NCI-H82 (cell line): ENCODE data around the gene VRK2.
"Not testable (repeated sequence)": the region's sequence is repeated elsewhere in the genome, so short reads cannot be mapped to it uniquely, and the experiment has no call there.

Experiments used
- DNase-seq: peaks from one replicate; lab custom pipeline; 2025; lab: John Stamatoyannopoulos, UW

Gene VRK2

GRCh38 chr2:58109481-58109880 lies 62.9 kb downstream of the VRK2 start:
- no peak for DNase-seq

- peak; percentile 21 for DNase-seq
Measured at GRCh38 chr2:58110765-58111164, 64.2 kb downstream of the VRK2 start.

- DNase-seq: not testable (repeated sequence)
Measured at GRCh38 chr2:58113563-58113962, 67.0 kb downstream of the VRK2 start.

- DNase-seq: no peak
Measured at GRCh38 chr2:58120626-58121229, 74.1 kb downstream of the VRK2 start.

GRCh38 chr2:58122040-58122439 lies 75.4 kb downstream of the VRK2 start:
- no peak for DNase-seq

- DNase-seq: no peak
Measured at GRCh38 chr2:58122540-58122939, 75.9 kb downstream of the VRK2 start.

- DNase-seq: no peak
Measured at GRCh38 chr2:58127111-58127510, 80.5 kb downstream of the VRK2 start.

GRCh38 chr2:58130238-58130637 lies 83.6 kb downstream of the VRK2 start:
- no peak for DNase-seq

GRCh38 chr2:58131191-58132011 lies 84.8 kb downstream of the VRK2 start:
- DNase-seq: peak; percentile 11

- no peak for DNase-seq
Measured at GRCh38 chr2:58133395-58133794, 86.8 kb downstream of the VRK2 start.

GRCh38 chr2:58135861-58136260 lies 89.3 kb downstream of the VRK2 start:
- no peak for DNase-seq

- no peak for DNase-seq
Measured at GRCh38 chr2:58137221-58137620, 90.6 kb downstream of the VRK2 start.

GRCh38 chr2:58137856-58138255 lies 91.2 kb downstream of the VRK2 start:
- no peak for DNase-seq

GRCh38 chr2:58138396-58139030 lies 91.9 kb downstream of the VRK2 start:
- no peak for DNase-seq

GRCh38 chr2:58140508-58141072 lies 94.0 kb downstream of the VRK2 start:
- DNase-seq: no peak

GRCh38 chr2:58145769-58146168 lies 99.2 kb downstream of the VRK2 start:
- not testable (repeated sequence) for DNase-seq

- DNase-seq: no peak
Measured at GRCh38 chr2:58146707-58147106, 100.1 kb downstream of the VRK2 start.

GRCh38 chr2:58155160-58155778 lies 108.7 kb downstream of the VRK2 start:
- DNase-seq: no peak

- DNase-seq: no peak
Measured at GRCh38 chr2:58156780-58157179, 110.2 kb downstream of the VRK2 start.

- no peak for DNase-seq
Measured at GRCh38 chr2:58157754-58158153, 111.1 kb downstream of the VRK2 start.

- no peak for DNase-seq
Measured at GRCh38 chr2:58158481-58158880, 111.9 kb downstream of the VRK2 start.

GRCh38 chr2:58163913-58164312 lies 117.3 kb downstream of the VRK2 start:
- DNase-seq: no peak
